ENCODE data around the gene ITGB1BP2. TPM values are rescaled to one million over a fixed set of nuclear protein-coding genes. Genes with fewer than 3 reads are reported as not detected.
"Not testable (repeated sequence)": the region's sequence is repeated elsewhere in the genome, so short reads cannot be mapped to it uniquely, and the experiment has no call there.

Gene ITGB1BP2
- total and polyA plus RNA-seq, 4 donors: 0.23 to 3.3 (median 0.79) TPM

DNA sequence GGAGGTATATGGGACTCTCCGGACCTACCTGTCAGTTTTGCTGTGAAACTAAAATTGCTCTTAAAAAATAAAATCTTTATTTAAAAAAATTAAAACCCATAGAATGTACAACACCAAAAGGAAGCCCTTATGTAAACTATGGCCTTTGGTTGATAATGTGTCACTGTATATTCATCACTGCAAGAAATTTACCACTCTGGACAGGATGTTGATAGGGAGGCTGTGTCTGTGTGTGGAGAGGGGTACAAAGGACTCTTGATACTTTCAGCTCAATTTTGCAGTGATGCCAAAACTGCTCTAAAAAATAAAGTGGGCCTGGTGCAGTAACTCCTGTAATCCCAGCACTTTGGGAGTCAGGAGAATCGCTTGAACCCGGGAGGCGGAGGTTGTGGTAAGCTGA lies 44.7 kb upstream of the ITGB1BP2 start:
- H3K4me3 ChIP-seq (ENCODE audit: low read depth in 1 of 3, low read length in 3 of 3): no peak overlapping the region
- H3K4me1 ChIP-seq (ENCODE audit: control insufficient read depth in 4 of 4, insufficient read depth in 4 of 4, low read length in 3 of 4): peaks cover 5 to 9% (median 7%) of the 10 kb centered on the region in 4 donors
- H3K9me3 ChIP-seq (ENCODE audit: control insufficient read depth in 4 of 4, low read length in 3 of 4): no peaks in the 10 kb centered on the region
- WGBS: 87% methylated on average over 4 of the region's 4 CpGs
- TF ChIP-seq, protein P1, sequence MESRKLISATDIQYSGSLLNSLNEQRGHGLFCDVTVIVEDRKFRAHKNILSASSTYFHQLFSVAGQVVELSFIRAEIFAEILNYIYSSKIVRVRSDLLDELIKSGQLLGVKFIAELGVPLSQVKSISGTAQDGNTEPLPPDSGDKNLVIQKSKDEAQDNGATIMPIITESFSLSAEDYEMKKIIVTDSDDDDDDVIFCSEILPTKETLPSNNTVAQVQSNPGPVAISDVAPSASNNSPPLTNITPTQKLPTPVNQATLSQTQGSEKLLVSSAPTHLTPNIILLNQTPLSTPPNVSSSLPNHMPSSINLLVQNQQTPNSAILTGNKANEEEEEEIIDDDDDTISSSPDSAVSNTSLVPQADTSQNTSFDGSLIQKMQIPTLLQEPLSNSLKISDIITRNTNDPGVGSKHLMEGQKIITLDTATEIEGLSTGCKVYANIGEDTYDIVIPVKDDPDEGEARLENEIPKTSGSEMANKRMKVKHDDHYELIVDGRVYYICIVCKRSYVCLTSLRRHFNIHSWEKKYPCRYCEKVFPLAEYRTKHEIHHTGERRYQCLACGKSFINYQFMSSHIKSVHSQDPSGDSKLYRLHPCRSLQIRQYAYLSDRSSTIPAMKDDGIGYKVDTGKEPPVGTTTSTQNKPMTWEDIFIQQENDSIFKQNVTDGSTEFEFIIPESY (IDR thresholded peaks at IDR 0.05): no peak
- TF ChIP-seq, protein P2, sequence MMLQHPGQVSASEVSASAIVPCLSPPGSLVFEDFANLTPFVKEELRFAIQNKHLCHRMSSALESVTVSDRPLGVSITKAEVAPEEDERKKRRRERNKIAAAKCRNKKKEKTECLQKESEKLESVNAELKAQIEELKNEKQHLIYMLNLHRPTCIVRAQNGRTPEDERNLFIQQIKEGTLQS (IDR thresholded peaks at IDR 0.05): no peak
- no peak for TF ChIP-seq TAF1 (conservative IDR thresholded peaks at IDR 0.05)
- no peak for TF ChIP-seq FOXA2 (IDR thresholded peaks at IDR 0.05)
- TF ChIP-seq GABPA (IDR thresholded peaks at IDR 0.05 in 1 of 2, conservative IDR thresholded peaks at IDR 0.05 in 1 of 2): no peak
- TF ChIP-seq HNF4G (IDR thresholded peaks at IDR 0.05): no peak
- no peak for TF ChIP-seq RAD21 (IDR thresholded peaks at IDR 0.05)
- TF ChIP-seq HNF4A (conservative IDR thresholded peaks at IDR 0.05): no peak
- TF ChIP-seq SP1 (IDR thresholded peaks at IDR 0.05): no peak
- no peak for TF ChIP-seq JUND (IDR thresholded peaks at IDR 0.05)
- TF ChIP-seq RXRA (IDR thresholded peaks at IDR 0.05): no peak
- TF ChIP-seq, protein P3, sequence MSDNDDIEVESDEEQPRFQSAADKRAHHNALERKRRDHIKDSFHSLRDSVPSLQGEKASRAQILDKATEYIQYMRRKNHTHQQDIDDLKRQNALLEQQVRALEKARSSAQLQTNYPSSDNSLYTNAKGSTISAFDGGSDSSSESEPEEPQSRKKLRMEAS (IDR thresholded peaks at IDR 0.05): no peak
- no peak for TF ChIP-seq NR2F2 (IDR thresholded peaks at IDR 0.05)
- TF ChIP-seq, protein P4, sequence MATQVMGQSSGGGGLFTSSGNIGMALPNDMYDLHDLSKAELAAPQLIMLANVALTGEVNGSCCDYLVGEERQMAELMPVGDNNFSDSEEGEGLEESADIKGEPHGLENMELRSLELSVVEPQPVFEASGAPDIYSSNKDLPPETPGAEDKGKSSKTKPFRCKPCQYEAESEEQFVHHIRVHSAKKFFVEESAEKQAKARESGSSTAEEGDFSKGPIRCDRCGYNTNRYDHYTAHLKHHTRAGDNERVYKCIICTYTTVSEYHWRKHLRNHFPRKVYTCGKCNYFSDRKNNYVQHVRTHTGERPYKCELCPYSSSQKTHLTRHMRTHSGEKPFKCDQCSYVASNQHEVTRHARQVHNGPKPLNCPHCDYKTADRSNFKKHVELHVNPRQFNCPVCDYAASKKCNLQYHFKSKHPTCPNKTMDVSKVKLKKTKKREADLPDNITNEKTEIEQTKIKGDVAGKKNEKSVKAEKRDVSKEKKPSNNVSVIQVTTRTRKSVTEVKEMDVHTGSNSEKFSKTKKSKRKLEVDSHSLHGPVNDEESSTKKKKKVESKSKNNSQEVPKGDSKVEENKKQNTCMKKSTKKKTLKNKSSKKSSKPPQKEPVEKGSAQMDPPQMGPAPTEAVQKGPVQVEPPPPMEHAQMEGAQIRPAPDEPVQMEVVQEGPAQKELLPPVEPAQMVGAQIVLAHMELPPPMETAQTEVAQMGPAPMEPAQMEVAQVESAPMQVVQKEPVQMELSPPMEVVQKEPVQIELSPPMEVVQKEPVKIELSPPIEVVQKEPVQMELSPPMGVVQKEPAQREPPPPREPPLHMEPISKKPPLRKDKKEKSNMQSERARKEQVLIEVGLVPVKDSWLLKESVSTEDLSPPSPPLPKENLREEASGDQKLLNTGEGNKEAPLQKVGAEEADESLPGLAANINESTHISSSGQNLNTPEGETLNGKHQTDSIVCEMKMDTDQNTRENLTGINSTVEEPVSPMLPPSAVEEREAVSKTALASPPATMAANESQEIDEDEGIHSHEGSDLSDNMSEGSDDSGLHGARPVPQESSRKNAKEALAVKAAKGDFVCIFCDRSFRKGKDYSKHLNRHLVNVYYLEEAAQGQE (IDR thresholded peaks at IDR 0.05): no peak
- TF ChIP-seq EGR1 (IDR thresholded peaks at IDR 0.05; ENCODE audit: low read depth in 2 of 2): no peak
- no peak for TF ChIP-seq FOXA1 (IDR thresholded peaks at IDR 0.05)
- TF ChIP-seq, protein P5, sequence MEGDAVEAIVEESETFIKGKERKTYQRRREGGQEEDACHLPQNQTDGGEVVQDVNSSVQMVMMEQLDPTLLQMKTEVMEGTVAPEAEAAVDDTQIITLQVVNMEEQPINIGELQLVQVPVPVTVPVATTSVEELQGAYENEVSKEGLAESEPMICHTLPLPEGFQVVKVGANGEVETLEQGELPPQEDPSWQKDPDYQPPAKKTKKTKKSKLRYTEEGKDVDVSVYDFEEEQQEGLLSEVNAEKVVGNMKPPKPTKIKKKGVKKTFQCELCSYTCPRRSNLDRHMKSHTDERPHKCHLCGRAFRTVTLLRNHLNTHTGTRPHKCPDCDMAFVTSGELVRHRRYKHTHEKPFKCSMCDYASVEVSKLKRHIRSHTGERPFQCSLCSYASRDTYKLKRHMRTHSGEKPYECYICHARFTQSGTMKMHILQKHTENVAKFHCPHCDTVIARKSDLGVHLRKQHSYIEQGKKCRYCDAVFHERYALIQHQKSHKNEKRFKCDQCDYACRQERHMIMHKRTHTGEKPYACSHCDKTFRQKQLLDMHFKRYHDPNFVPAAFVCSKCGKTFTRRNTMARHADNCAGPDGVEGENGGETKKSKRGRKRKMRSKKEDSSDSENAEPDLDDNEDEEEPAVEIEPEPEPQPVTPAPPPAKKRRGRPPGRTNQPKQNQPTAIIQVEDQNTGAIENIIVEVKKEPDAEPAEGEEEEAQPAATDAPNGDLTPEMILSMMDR (IDR thresholded peaks at IDR 0.05; ENCODE audit: low read depth, low read length, missing input control): no peak
- TF ChIP-seq YY1 (IDR thresholded peaks at IDR 0.05): no peak
- H3K27ac ChIP-seq (ENCODE audit: low read depth in 1 of 2, low read length in 2 of 2): no peak overlapping the region
- H3K36me3 ChIP-seq (ENCODE audit: control insufficient read depth in 4 of 4, insufficient read depth in 3 of 4, low read depth in 1 of 4, low read length in 3 of 4): no peaks in the 10 kb centered on the region
- no peak overlapping the region for H3K9ac ChIP-seq (ENCODE audit: low read depth in 1 of 2, low read length in 2 of 2)
- no peaks in the 10 kb centered on the region for H3K27me3 ChIP-seq (ENCODE audit: control insufficient read depth in 4 of 4, insufficient read depth in 4 of 4, low read length in 3 of 4)
- DNase-seq (ENCODE audit: low spot score): no peak

DNA sequence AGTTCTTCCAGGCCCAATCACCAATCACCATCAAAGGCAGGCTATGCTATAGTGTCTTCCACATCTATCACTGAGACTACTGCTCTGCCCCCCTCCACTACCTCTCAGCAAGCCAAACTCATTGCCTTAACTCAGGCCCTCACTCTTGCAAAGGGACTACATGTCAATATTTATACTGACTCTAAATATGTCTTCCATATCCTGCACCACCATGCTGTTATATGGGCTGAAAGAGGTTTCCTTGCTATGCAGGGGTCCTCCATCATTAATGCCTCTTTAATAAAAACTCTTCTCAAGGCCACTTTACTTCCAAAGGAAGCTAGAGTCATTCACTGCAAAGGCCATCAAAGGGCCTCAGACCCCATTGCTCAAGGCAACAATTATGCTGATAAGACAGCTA lies 32.9 kb upstream of the ITGB1BP2 start:
- not testable (repeated sequence) for H3K9ac ChIP-seq (ENCODE audit: low read depth in 1 of 2, low read length in 2 of 2); H3K9me3 ChIP-seq (ENCODE audit: control insufficient read depth in 4 of 4, low read length in 3 of 4); H3K36me3 ChIP-seq (ENCODE audit: control insufficient read depth in 4 of 4, insufficient read depth in 3 of 4, low read depth in 1 of 4, low read length in 3 of 4); H3K4me3 ChIP-seq (ENCODE audit: low read depth in 1 of 3, low read length in 3 of 3); H3K27me3 ChIP-seq (ENCODE audit: control insufficient read depth in 4 of 4, insufficient read depth in 4 of 4, low read length in 3 of 4); H3K4me1 ChIP-seq (ENCODE audit: control insufficient read depth in 4 of 4, insufficient read depth in 4 of 4, low read length in 3 of 4); H3K27ac ChIP-seq (ENCODE audit: low read depth in 1 of 2, low read length in 2 of 2); DNase-seq (ENCODE audit: low spot score)

Measured in liver (tissue), 9 donors.